Chondrocyte (in vitro differentiated cells): ENCODE measurements around the gene PHACTR1. TPM values are rescaled to one million over a fixed set of nuclear protein-coding genes. Genes with fewer than 3 reads are reported as not detected.

Source experiments
- DNase-seq: peaks from one replicate; pipeline ENCODE4 v3.0.0; 2021; ENCODE audit warnings: mixed read lengths, low spot score
- H3K27ac Mint-ChIP-seq: one replicate; pipeline ENCODE4 v1.8.0; 2021; ENCODE audit warnings: mild to moderate bottlenecking, moderate library complexity, mixed read lengths; ENCODE audit not compliant: unreplicated experiment
- H3K27me3 Mint-ChIP-seq: 2 replicates; pipeline ENCODE4 v1.8.0; 2021; ENCODE audit warnings: low read depth, mixed read lengths
- H3K36me3 Mint-ChIP-seq: 2 replicates; pipeline ENCODE4 v1.8.0; 2021; ENCODE audit warnings: low read depth, mixed read lengths
- H3K4me1 Mint-ChIP-seq: 2 replicates; pipeline ENCODE4 v1.8.0; 2021; ENCODE audit warnings: low read depth, mild to moderate bottlenecking, mixed read lengths
- H3K4me3 Mint-ChIP-seq: one replicate; pipeline ENCODE4 v1.8.0; 2021; ENCODE audit warnings: mild to moderate bottlenecking, moderate library complexity, mixed read lengths; ENCODE audit not compliant: unreplicated experiment
- H3K9me3 Mint-ChIP-seq: 2 replicates; pipeline ENCODE4 v1.8.0; 2021; ENCODE audit warnings: low read depth, mixed read lengths
- CTCF ChIP-seq: fragments of 200-600 bp; sonication (generic); IDR thresholded peaks from 2 replicates; pipeline ENCODE4 v1.5.0; 2021; ENCODE audit warnings: antibody characterized with exemption, mild to moderate bottlenecking, moderate library complexity
- total RNA-seq: library from RNA; stranded (reverse); gene quantifications from 3 replicates; pipeline ENCODE4 v1.2.1, GENCODE V29; 2021

The PHACTR1 gene
- total RNA-seq, 1 donor from 2014 or later = 2.1 TPM

GRCh38 chr6:13183415-13184088, 467.0 kb downstream of the PHACTR1 start:
- Mint-ChIP-seq H3K27me3 (peaks cover 5% of the 10 kb centered on the region), H3K36me3 (peaks cover 2% of the 10 kb centered on the region), H3K4me3 (no peak overlapping the region), H3K9me3 (no peaks in the 10 kb centered on the region), H3K27ac (no peak overlapping the region), H3K4me1 (no peaks in the 10 kb centered on the region)
- no peak for TF ChIP-seq CTCF
- no peak for DNase-seq

GRCh38 chr6:13184089-13184468, 467.5 kb downstream of the PHACTR1 start:
- Mint-ChIP-seq H3K4me1 (no peaks in the 10 kb centered on the region), H3K4me3 (no peak overlapping the region), H3K27ac (no peak overlapping the region), H3K27me3 (peaks cover 5% of the 10 kb centered on the region), H3K36me3 (peaks cover 2% of the 10 kb centered on the region), H3K9me3 (no peaks in the 10 kb centered on the region)
- no peak for DNase-seq
- no peak for TF ChIP-seq CTCF

- DNase-seq = no peak
- TF ChIP-seq CTCF = no peak
- Mint-ChIP-seq H3K9me3 (no peaks in the 10 kb centered on the region), H3K36me3 (peaks cover 2% of the 10 kb centered on the region), H3K27ac (no peak overlapping the region), H3K4me3 (no peak overlapping the region), H3K27me3 (peaks cover 5% of the 10 kb centered on the region), H3K4me1 (no peaks in the 10 kb centered on the region)
These were observed 468.0 kb downstream of the PHACTR1 start for GRCh38 chr6:13184547-13184946.

GRCh38 chr6:13186861-13187260, 470.3 kb downstream of the PHACTR1 start:
- Mint-ChIP-seq H3K27me3 (peaks cover 11% of the 10 kb centered on the region), H3K36me3 (peaks cover 2% of the 10 kb centered on the region), H3K9me3 (no peaks in the 10 kb centered on the region)

GRCh38 chr6:13187692-13188091, 471.1 kb downstream of the PHACTR1 start:
- Mint-ChIP-seq H3K4me1 (no peaks in the 10 kb centered on the region), H3K36me3 (peaks cover 2% of the 10 kb centered on the region), H3K27ac (no peak overlapping the region), H3K27me3 (peaks cover 16% of the 10 kb centered on the region), H3K4me3 (no peak overlapping the region), H3K9me3 (no peaks in the 10 kb centered on the region)
- DNase-seq = no peak
- TF ChIP-seq CTCF = no peak

More at GRCh38 chr6:13186861-13187260, 470.3 kb downstream of the PHACTR1 start:
- no peak for DNase-seq
- no peak overlapping the region for H3K27ac Mint-ChIP-seq
- TF ChIP-seq CTCF = no peak
- H3K4me1 Mint-ChIP-seq = no peaks in the 10 kb centered on the region
- H3K4me3 Mint-ChIP-seq = no peak overlapping the region
